ENCODE data around the gene NLRP12.
"Not testable (repeated sequence)": the region's sequence is repeated elsewhere in the genome, so short reads cannot be mapped to it uniquely, and the experiment has no call there.

NLRP12 gene

GRCh38 chr19:53773999-53774398, 50.1 kb downstream of the NLRP12 start:
- H3K79me2 ChIP-seq (ENCODE audit: insufficient read depth, low read length), result no peaks in the 10 kb centered on the region
- no peak overlapping the region for H3K4me2 ChIP-seq (ENCODE audit: low read depth, low read length, poor library complexity, severe bottlenecking)
- no peak overlapping the region for H3K9ac ChIP-seq (ENCODE audit: low read length)
- no peak overlapping the region for H3K4me3 ChIP-seq (ENCODE audit: insufficient read depth, low read length, poor library complexity, severe bottlenecking)
- no peak for TF ChIP-seq CTCF (IDR thresholded peaks at IDR 0.05; ENCODE audit: insufficient read depth, low read length, poor library complexity, severe bottlenecking)
- no peak for TF ChIP-seq EZH2phosphoT487 (conservative IDR thresholded peaks at IDR 0.05; ENCODE audit: low read length)
- no peak overlapping the region for H2AFZ ChIP-seq (ENCODE audit: low read depth, low read length, severe bottlenecking)
- no peaks in the 10 kb centered on the region for H3K27me3 ChIP-seq (ENCODE audit: low read length)
- H3K9me3 ChIP-seq (ENCODE audit: insufficient read depth, low read length), result no peaks in the 10 kb centered on the region
- no peaks in the 10 kb centered on the region for H3K9me2 ChIP-seq (replicated peaks; ENCODE audit: insufficient read depth, low read length)
- H3K36me3 ChIP-seq (ENCODE audit: low read length), result no peaks in the 10 kb centered on the region
- H3F3A ChIP-seq (ENCODE audit: insufficient read depth), result no peaks in the 10 kb centered on the region
- no peak overlapping the region for H3K27ac ChIP-seq (ENCODE audit: low read depth, low read length)
- H4K20me1 ChIP-seq (ENCODE audit: low read depth, low read length), result no peaks in the 10 kb centered on the region

GRCh38 chr19:53772943-53773342, 51.2 kb downstream of the NLRP12 start:
- Histone ChIP-seq H2AFZ (ENCODE audit: low read depth, low read length, severe bottlenecking) (no peak overlapping the region), H3K27me3 (ENCODE audit: low read length) (no peaks in the 10 kb centered on the region), H3K4me2 (ENCODE audit: low read depth, low read length, poor library complexity, severe bottlenecking) (no peak overlapping the region), H3K4me3 (ENCODE audit: insufficient read depth, low read length, poor library complexity, severe bottlenecking) (no peak overlapping the region), H3K36me3 (ENCODE audit: low read length) (no peaks in the 10 kb centered on the region), H3K9me3 (ENCODE audit: insufficient read depth, low read length) (no peaks in the 10 kb centered on the region), H3K9ac (ENCODE audit: low read length) (no peak overlapping the region), H3K27ac (ENCODE audit: low read depth, low read length) (no peak overlapping the region), H3K79me2 (ENCODE audit: insufficient read depth, low read length) (no peaks in the 10 kb centered on the region), H3F3A (ENCODE audit: insufficient read depth) (no peaks in the 10 kb centered on the region), H3K9me2 (replicated peaks; ENCODE audit: insufficient read depth, low read length) (no peaks in the 10 kb centered on the region), H4K20me1 (ENCODE audit: low read depth, low read length) (no peaks in the 10 kb centered on the region)
- TF ChIP-seq EZH2phosphoT487 (conservative IDR thresholded peaks at IDR 0.05; ENCODE audit: low read length), result no peak
- peak; percentile 34 for TF ChIP-seq CTCF (IDR thresholded peaks at IDR 0.05; ENCODE audit: insufficient read depth, low read length, poor library complexity, severe bottlenecking)

- Histone ChIP-seq H3K27me3 (ENCODE audit: low read length) (no peaks in the 10 kb centered on the region), H3K4me2 (ENCODE audit: low read depth, low read length, poor library complexity, severe bottlenecking) (no peak overlapping the region), H3K9me3 (ENCODE audit: insufficient read depth, low read length) (no peaks in the 10 kb centered on the region), H3K4me3 (ENCODE audit: insufficient read depth, low read length, poor library complexity, severe bottlenecking) (no peak overlapping the region), H3K79me2 (ENCODE audit: insufficient read depth, low read length) (no peaks in the 10 kb centered on the region), H3K9ac (ENCODE audit: low read length) (no peak overlapping the region), H3K36me3 (ENCODE audit: low read length) (no peaks in the 10 kb centered on the region), H3F3A (ENCODE audit: insufficient read depth) (no peaks in the 10 kb centered on the region), H3K27ac (ENCODE audit: low read depth, low read length) (no peak overlapping the region), H2AFZ (ENCODE audit: low read depth, low read length, severe bottlenecking) (no peak overlapping the region), H4K20me1 (ENCODE audit: low read depth, low read length) (no peaks in the 10 kb centered on the region), H3K9me2 (replicated peaks; ENCODE audit: insufficient read depth, low read length) (no peaks in the 10 kb centered on the region)
- TF ChIP-seq CTCF (IDR thresholded peaks at IDR 0.05; ENCODE audit: insufficient read depth, low read length, poor library complexity, severe bottlenecking), result no peak
- no peak for TF ChIP-seq EZH2phosphoT487 (conservative IDR thresholded peaks at IDR 0.05; ENCODE audit: low read length)
These were observed 53.0 kb downstream of the NLRP12 start for GRCh38 chr19:53771144-53771543.

- H3K27ac ChIP-seq (ENCODE audit: low read depth, low read length); H3K79me2 ChIP-seq (ENCODE audit: insufficient read depth, low read length); H3K4me2 ChIP-seq (ENCODE audit: low read depth, low read length, poor library complexity, severe bottlenecking); H3K4me3 ChIP-seq (ENCODE audit: insufficient read depth, low read length, poor library complexity, severe bottlenecking); H3K9me3 ChIP-seq (ENCODE audit: insufficient read depth, low read length); H3F3A ChIP-seq (ENCODE audit: insufficient read depth); H3K27me3 ChIP-seq (ENCODE audit: low read length); H3K9ac ChIP-seq (ENCODE audit: low read length); H3K9me2 ChIP-seq (replicated peaks; ENCODE audit: insufficient read depth, low read length); H2AFZ ChIP-seq (ENCODE audit: low read depth, low read length, severe bottlenecking); H4K20me1 ChIP-seq (ENCODE audit: low read depth, low read length); H3K36me3 ChIP-seq (ENCODE audit: low read length): not testable (repeated sequence)
These were observed 54.3 kb downstream of the NLRP12 start for GRCh38 chr19:53769696-53770309.
